Measurements from ENCODE around the gene ZIC4.

Gene ZIC4

GRCh38 chr3:147404800-147405230 lies 1.5 kb downstream of the ZIC4 start:
- no peak for DNase-seq

GRCh38 chr3:147404000-147404799 lies 2.1 kb downstream of the ZIC4 start:
- no peak for DNase-seq

GRCh38 chr3:147403511-147403910 lies 2.8 kb downstream of the ZIC4 start:
- no peak for DNase-seq

- no peak for DNase-seq
Measured at GRCh38 chr3:147402159-147402558, 4.2 kb downstream of the ZIC4 start.

GRCh38 chr3:147401421-147401820 lies 4.9 kb downstream of the ZIC4 start:
- no peak for DNase-seq

GRCh38 chr3:147400999-147401398 lies 5.3 kb downstream of the ZIC4 start:
- no peak for DNase-seq

GRCh38 chr3:147400111-147400510 lies 6.2 kb downstream of the ZIC4 start:
- DNase-seq = no peak

GRCh38 chr3:147398813-147399534 lies 7.4 kb downstream of the ZIC4 start:
- DNase-seq = no peak

GRCh38 chr3:147397875-147398812 lies 8.2 kb downstream of the ZIC4 start:
- DNase-seq = no peak

- DNase-seq = no peak
Measured at GRCh38 chr3:147397155-147397874, 9.0 kb downstream of the ZIC4 start.

GRCh38 chr3:147396712-147397046 lies 9.7 kb downstream of the ZIC4 start:
- DNase-seq = no peak

GRCh38 chr3:147395899-147396711 lies 10.2 kb downstream of the ZIC4 start:
- DNase-seq = no peak

- no peak for DNase-seq
Measured at GRCh38 chr3:147394884-147395225, 11.5 kb downstream of the ZIC4 start.

GRCh38 chr3:147393943-147394883 lies 12.1 kb downstream of the ZIC4 start:
- no peak for DNase-seq

GRCh38 chr3:147393261-147393942 lies 12.9 kb downstream of the ZIC4 start:
- no peak for DNase-seq

- no peak for DNase-seq
Measured at GRCh38 chr3:147392625-147392946, 13.8 kb downstream of the ZIC4 start.

- no peak for DNase-seq
Measured at GRCh38 chr3:147391781-147392624, 14.3 kb downstream of the ZIC4 start.

- no peak for DNase-seq
Measured at GRCh38 chr3:147390589-147391569, 15.5 kb downstream of the ZIC4 start.
